C1 segment of cervical spinal cord (tissue), 14 donors: ENCODE results near the gene SERF1A.
"Not testable (repeated sequence)": the region's sequence is repeated elsewhere in the genome, so short reads cannot be mapped to it uniquely, and the experiment has no call there.

Source experiments
- DNase-seq, 14 donors: peaks; one replicate each; lab custom pipeline; 2025; lab: John Stamatoyannopoulos, UW

Gene SERF1A

DNA sequence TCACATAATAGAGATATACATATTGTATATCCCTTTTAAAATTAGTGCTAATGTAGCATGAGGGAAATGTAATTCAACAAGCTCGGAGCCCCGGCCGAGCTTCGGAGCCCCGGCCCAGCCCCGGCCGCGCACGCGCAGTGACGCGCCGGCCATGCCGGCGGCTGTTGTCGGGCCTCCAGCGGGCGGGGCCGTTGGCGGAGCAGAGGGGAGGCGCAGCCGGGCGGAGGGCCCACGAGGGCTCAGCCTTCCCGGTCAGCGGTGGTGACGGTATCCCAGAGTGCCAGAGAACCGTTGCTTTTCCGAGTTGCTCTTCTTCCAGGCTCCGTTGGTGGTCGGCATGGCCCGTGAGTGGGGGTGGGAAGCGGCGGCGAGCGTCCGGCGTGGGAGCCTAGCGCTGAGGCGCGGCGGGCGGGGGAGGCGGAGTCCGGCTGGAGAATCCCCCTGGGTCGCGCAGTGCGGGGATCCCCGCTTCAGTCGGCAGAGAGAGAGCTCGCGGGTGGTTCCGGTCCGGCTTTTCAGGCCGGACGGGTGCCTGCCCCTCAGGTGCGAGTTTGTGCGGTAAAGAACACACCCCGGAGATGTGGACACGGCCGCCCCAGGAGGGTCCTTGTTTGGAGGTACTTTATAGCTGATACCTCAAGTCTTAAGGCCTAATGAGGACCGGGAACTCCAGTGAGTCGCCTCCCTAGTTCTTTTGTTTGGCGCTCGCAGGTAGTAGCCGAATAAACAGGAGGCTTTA is at the start of gene SERF1A:
Gene SERF1A, plus strand, starts transcription at position 137 of the 739 bp plus-strand sequence. Its CDS starts 201 bp downstream, at position 338.
- DNase-seq = not testable (repeated sequence)

GRCh38 chr5:70866778-70867177 is 33.7 kb upstream of the SERF1A start:
- DNase-seq = not testable (repeated sequence)

DNA sequence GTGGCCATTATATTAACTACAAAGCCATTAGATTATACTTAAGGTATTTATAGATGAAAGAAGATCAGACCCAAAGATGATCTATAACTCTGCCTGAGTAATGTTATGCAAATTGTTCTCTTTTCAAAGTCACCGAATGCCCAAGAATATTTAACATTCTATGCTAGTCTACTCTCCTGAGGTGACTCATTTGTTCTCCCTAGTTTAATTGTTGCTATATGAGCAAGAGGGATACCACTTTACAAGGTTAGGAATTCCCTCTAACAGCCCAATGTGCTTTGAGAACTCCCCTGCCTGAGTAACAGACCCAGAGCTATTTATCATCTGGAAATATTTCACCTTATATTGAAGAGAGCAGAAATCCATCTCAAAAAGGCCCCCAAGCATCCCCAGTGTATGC is 29.8 kb upstream of the SERF1A start:
- DNase-seq = not testable (repeated sequence)

- DNase-seq = not testable (repeated sequence)
Measured at GRCh38 chr5:70896076-70896475, 4.4 kb upstream of the SERF1A start.

DNA sequence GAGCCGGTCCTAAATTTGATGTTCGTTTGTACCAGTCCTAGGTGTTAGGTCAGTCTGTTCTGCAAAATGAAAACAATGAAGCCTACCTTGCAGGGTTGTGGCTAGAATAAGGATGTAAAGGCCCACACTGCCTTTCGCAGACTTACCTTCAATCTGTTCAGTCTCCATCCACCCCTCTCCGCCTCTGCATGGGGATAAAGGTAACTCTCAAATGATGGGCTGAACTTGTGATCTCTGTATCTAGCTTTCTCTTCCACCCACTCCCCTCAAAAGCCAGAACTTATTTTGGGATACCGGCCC is 753 bp downstream of the SERF1A start:
- not testable (repeated sequence) for DNase-seq

DNA sequence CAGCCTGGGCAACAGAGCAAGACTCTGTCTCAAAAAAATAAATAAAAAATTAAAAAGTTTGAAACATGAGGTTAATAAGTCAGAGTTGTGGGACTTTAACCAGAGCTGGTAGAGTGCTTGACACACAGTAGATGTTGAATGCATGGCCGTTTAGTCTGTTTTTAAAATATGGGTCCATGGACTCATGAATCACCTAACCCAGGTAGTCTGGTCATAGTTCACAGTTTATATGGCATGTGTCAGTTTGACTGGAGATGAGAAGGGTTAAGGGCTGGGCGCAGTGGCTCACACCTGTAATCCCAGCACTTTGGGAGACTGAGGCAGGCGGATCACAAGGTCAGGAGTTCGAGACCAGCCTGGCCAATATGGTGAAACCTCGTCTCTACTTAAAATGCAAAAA is 6.2 kb downstream of the SERF1A start:
- not testable (repeated sequence) for DNase-seq

GRCh38 chr5:70916829-70917228 is 16.4 kb downstream of the SERF1A start:
- DNase-seq = not testable (repeated sequence)

- DNase-seq = not testable (repeated sequence)
Measured at GRCh38 chr5:70925211-70925562, 24.7 kb downstream of the SERF1A start.

DNA sequence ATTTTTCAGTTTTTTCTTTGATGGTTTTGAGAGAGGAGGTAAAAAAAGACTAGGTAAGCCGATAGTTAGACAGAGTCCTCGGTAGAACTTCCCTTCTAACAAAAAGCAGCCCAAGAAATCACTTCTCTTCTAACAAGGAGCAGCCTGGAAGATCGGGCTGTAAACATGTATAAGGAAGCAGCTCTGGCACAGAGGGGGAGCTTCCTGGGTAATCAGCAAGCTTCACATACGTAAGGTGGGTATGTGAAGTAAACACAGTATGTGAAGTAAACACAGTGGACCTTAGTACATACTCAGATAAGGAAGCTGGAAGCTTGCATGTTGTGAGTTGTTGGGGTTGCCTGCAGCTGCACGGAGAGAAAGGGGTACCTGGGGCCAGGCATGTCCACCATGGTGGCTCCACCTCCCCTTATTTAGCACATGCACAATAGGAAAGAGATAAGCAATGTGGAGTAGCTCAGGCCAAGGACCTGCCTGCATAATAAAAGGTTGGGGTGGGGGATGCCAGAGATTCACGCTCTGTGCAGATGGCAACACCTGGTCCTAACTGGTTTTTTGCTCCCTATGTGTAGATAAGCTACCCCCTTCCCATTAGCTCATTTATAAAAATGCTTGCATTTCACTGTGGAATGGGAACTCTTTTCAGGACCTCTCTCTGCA is 31.4 kb downstream of the SERF1A start:
- not testable (repeated sequence) for DNase-seq

- not testable (repeated sequence) for DNase-seq
Measured at GRCh38 chr5:70932560-70932959, 32.1 kb downstream of the SERF1A start.

DNA sequence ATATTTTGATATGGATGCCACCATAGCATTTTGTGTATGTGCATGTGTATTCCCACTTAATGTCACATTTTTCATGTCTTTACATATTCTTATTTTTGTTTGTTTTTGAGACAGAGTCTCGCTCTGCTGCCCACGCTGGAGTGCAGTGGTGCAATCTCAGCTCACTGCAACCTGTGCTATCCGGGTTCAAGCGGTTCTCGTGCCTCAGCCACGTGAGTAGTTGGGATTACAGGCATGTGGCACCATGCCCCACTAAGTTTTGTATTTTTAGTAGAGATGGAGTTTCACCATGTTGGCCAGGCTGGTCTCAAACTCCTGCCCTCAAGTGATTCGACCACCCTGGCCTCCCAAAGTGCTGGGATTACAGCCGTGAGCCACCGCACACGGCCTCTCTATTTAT is 52.6 kb downstream of the SERF1A start:
- DNase-seq = not testable (repeated sequence)
